ENCODE results near the gene PPM1A.

DNA sequence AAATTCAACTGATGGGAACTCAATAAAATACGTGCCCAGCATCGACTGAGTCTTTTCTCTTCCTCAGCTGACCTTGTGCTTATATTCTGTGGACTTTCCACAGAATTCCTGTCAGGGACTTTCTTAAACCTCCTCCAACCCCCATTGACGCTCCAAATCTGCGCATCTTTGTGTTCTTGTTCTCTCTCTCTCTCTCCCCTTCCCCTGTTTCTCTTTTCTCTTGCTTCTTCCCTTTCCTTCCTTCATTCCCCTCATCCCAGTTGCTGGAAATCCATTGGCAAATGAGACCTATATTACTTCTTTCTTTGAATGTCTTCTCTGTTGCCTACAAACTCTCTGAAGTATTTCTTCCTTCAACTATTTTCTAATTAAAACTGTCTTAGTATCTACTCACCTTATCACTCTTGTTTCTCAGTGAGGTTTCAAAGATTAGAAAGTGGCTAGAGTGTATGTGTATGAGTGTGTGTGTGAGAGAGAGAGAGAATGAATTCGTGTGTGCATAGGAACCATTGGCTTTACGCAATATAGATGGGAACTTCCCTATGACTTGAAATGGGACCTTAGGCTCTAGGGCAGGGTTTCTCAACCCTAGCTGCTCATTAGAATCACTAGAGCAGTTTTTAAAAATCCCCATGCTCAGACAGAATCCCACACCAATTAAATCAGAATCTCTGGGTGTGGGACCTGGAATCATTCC is 42.0 kb upstream of the PPM1A start:
- TF ChIP-seq ELF4 (IDR thresholded peaks at IDR 0.05) (no peak), TARDBP (IDR thresholded peaks at IDR 0.05) (no peak), ARNT (IDR thresholded peaks at IDR 0.05) (no peak), FOXM1 (IDR thresholded peaks at IDR 0.05; ENCODE audit: borderline replicate concordance) (no peak), SUZ12 (IDR thresholded peaks at IDR 0.05) (no peak), FOXA1 (IDR thresholded peaks at IDR 0.05) (no peak)
